A673 (cell line): ENCODE measurements around the gene CELSR1. TPM values are rescaled to one million over a fixed set of nuclear protein-coding genes. Genes with fewer than 3 reads are reported as not detected.

Source experiments
- BruUV-seq: library from RNA; stranded (reverse); fragments of 400-500 nt; replicated peaks from 2 replicates; lab custom pipeline; 2021; lab: Mats Ljungman, UMichigan
- CTCF ChIA-PET: fragments of 300-600 bp; sonication (Branson Sonifier 250); formaldehyde crosslinking; loops from one replicate; lab custom pipeline; 2022; ENCODE audit warnings: antibody characterized with exemption; lab: Charles Lee
- POLR2A ChIA-PET: fragments of 300-600 bp; sonication (Branson Sonifier 250); formaldehyde crosslinking; loops from one replicate; lab custom pipeline; 2022; ENCODE audit warnings: antibody characterized with exemption; ENCODE audit not compliant: low non-redundant PET; lab: Charles Lee
- DNase-seq: peaks from one replicate; pipeline ENCODE4 v3.0.0-alpha.2; 2015; ENCODE audit warnings: low spot score
- H3K27ac ChIP-seq: fragments of 200-600 bp; sonication (generic); 2 replicates; pipeline ENCODE4 v1.5.1; 2016; ENCODE audit warnings: mixed run types, low read depth, mild to moderate bottlenecking, mixed read lengths, antibody characterized with exemption, low read length; ENCODE audit not compliant: poor library complexity, severe bottlenecking
- H3K27me3 ChIP-seq: fragments of 200-600 bp; sonication (generic); replicated peaks from 2 replicates; pipeline ENCODE4 v1.6.1; 2017; ENCODE audit warnings: mixed run types, low read depth, mild to moderate bottlenecking, mixed read lengths, antibody characterized with exemption, low read length; ENCODE audit not compliant: insufficient read depth, poor library complexity
- H3K36me3 ChIP-seq: fragments of 200-600 bp; sonication (generic); 2 replicates; pipeline ENCODE4 v1.6.1; 2016; ENCODE audit warnings: mixed run types, mild to moderate bottlenecking, mixed read lengths, antibody characterized with exemption, low read length; ENCODE audit not compliant: insufficient read depth, poor library complexity, severe bottlenecking
- H3K4me1 ChIP-seq: fragments of 200-600 bp; sonication (generic); 2 replicates; pipeline ENCODE4 v1.6.1; 2017; ENCODE audit warnings: mixed run types, mild to moderate bottlenecking, mixed read lengths, antibody characterized with exemption, low read length; ENCODE audit not compliant: insufficient read depth, poor library complexity, severe bottlenecking
- H3K4me3 ChIP-seq: fragments of 200-600 bp; sonication (generic); 2 replicates; pipeline ENCODE4 v1.5.1; 2016; ENCODE audit warnings: low read depth, mixed run types, mild to moderate bottlenecking, mixed read lengths, low read length; ENCODE audit not compliant: poor library complexity, severe bottlenecking
- H3K9me3 ChIP-seq: fragments of 200-600 bp; sonication (generic); 2 replicates; pipeline ENCODE4 v1.6.1; 2016; ENCODE audit warnings: mixed run types, low read depth, mild to moderate bottlenecking, mixed read lengths, antibody characterized with exemption, low read length; ENCODE audit not compliant: poor library complexity, severe bottlenecking
- EZH2 ChIP-seq: fragments of 200-600 bp; sonication (generic); IDR thresholded peaks from 2 replicates; pipeline ENCODE4 v1.6.1; 2017; ENCODE audit warnings: borderline replicate concordance, low read depth, mild to moderate bottlenecking, mixed read lengths, antibody characterized with exemption, low read length; ENCODE audit not compliant: poor library complexity, severe bottlenecking
- intact Hi-C: fragments of 100-400 bp; cut with micrococcal nuclease; formaldehyde crosslinking; loops from one replicate; pipeline ENCODE4 v1.10.0; 2022; ENCODE audit not compliant: unreplicated experiment
- total RNA-seq: library from RNA; stranded (reverse); gene quantifications from 2 replicates; pipeline ENCODE4 v1.2.3, GENCODE V29; 2021
- TF ChIP-seq, protein P1 (sequence below): fragments of 300-800, 200-600 bp; sonication (generic); conservative IDR thresholded peaks from 2 replicates; pipeline ENCODE4 v1.5.1; 2017; ENCODE audit warnings: low read depth, mild to moderate bottlenecking, antibody characterized with exemption, low read length, moderate library complexity, mixed read lengths

CELSR1 gene
- total RNA-seq, 1 experiment from 2014 or later = 2.3 TPM

DNA sequence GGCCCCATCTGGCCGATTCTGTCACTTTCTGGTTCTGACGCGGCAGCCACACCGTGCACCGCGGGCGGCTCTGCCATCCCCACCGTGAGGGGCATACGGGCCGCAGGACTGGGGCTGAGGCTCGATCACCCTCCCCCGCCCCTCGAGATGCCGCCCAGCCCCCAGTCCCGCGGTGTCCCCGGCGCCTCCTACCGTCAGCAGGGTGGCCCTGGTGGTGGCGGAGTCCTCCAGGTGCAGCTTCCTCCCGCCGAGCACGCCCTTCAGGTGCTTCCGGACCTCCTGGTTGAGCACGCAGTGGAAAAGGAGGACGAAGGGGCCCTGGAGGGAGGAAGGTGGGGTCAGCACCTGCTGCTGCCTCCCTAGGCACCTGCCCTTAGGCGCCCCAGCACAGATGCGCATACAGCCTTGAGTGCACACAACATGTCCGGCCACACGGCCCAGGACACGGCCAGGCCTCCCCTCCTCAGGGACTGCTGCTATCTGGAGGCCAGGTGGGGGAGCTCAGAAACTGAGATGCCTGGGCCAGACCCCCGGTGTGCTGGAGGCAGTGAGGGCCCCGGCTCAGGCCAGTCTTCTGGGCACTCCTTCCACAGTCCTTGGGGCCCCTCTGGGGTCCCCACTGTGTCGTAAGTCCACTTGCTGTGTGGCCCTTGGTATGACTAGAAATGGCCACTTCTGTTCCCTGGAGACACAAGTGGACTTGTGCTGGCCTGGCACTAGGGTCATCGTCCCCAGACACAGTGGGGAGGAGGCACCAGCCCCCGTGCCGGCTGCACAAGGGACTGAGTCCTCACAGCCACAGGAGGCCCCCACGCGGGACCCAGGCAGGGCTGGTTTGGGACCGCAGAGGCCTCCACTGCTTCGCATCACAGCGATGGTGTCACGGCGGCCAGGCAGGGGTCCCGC is 170.4 kb downstream of the CELSR1 start:
- Histone ChIP-seq H3K9me3 (no peaks in the 10 kb centered on the region), H3K36me3 (no peaks in the 10 kb centered on the region), H3K4me1 (no peaks in the 10 kb centered on the region), H3K4me3 (no peak overlapping the region), H3K27me3 (no peaks in the 10 kb centered on the region), H3K27ac (no peak overlapping the region)
- TF ChIP-seq EZH2 = no peak
- TF ChIP-seq, protein P1, sequence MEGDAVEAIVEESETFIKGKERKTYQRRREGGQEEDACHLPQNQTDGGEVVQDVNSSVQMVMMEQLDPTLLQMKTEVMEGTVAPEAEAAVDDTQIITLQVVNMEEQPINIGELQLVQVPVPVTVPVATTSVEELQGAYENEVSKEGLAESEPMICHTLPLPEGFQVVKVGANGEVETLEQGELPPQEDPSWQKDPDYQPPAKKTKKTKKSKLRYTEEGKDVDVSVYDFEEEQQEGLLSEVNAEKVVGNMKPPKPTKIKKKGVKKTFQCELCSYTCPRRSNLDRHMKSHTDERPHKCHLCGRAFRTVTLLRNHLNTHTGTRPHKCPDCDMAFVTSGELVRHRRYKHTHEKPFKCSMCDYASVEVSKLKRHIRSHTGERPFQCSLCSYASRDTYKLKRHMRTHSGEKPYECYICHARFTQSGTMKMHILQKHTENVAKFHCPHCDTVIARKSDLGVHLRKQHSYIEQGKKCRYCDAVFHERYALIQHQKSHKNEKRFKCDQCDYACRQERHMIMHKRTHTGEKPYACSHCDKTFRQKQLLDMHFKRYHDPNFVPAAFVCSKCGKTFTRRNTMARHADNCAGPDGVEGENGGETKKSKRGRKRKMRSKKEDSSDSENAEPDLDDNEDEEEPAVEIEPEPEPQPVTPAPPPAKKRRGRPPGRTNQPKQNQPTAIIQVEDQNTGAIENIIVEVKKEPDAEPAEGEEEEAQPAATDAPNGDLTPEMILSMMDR = no peak
- intact Hi-C loops = loop anchor here (1.0 kb wide), 1 partner anchor 175 kb away; no protein-coding TSS in a partner anchor
- no TSS peak for BruUV-seq
- POLR2A ChIA-PET = interaction anchor here (0.6 kb wide), 1 partner anchor 36 kb away, joined by 3 read pairs; no protein-coding TSS in a partner anchor
- CTCF ChIA-PET = interaction anchor here (0.6 to 1.5 kb wide), 7 partner anchors 11 to 360 kb away, joined by 3 to 19 read pairs (median 4); no protein-coding TSS in a partner anchor
- no peak for DNase-seq

DNA sequence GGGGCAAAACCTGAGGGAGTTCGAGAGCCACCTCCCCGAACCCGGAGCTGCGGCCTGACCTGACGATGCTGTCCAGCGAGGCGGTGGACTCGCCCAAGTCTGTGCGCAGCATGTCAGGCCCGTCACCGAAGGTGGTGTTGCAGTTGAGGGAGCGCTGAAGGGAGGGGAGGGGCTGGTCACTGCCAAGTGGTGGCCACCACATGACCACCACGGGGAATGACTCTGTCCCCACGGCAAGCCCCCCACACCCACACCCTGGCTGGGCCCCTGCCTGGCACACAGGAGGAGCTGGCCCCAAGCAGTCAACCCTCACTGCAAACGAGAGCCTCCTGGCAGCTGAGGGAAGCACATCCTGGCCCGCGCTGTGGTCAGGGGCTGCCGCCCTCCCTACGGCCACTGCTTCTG is 171.1 kb downstream of the CELSR1 start:
- CTCF ChIA-PET = interaction anchor here (0.6 kb wide), 1 partner anchor 144 kb away, joined by 3 read pairs; no protein-coding TSS in a partner anchor

DNA sequence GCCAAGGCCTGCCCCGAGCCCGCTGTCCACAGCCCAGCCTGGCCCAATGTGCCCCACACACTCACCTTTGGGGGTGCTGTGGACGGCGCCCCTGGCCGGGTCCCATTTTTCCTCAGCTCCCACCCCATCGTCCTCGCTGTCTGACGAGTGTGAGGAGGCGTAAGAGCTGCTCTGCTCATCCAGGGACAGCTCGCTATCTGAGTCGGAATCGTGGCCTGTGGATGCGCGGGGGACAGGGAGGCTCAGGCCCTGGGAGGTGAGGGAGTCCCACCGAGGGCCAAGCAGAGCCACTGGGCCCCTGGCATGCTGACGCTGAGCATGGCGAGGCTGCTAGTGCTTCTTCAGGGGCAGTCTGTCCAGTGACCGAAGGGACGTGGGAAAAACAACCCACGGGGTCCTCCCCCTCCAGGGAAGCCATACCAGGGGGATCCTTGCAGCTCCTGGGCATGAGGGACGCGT is 172.2 kb downstream of the CELSR1 start:
- H3K9me3 ChIP-seq = no peaks in the 10 kb centered on the region
- DNase-seq = no peak
- intact Hi-C loops = no loop called here
- no peak overlapping the region for H3K27ac ChIP-seq
- POLR2A ChIA-PET = no interaction called here
- CTCF ChIA-PET = interaction anchor here (0.6 kb wide), 1 partner anchor 193 kb away, joined by 10 read pairs; no protein-coding TSS in a partner anchor
- TF ChIP-seq, protein P1 = no peak
- TF ChIP-seq EZH2 = no peak
- BruUV-seq = no TSS peak
- no peaks in the 10 kb centered on the region for H3K36me3 ChIP-seq
- no peak overlapping the region for H3K4me3 ChIP-seq
- H3K4me1 ChIP-seq = no peaks in the 10 kb centered on the region
- H3K27me3 ChIP-seq = no peaks in the 10 kb centered on the region

More for the DNA sequence above, 171.1 kb downstream of the CELSR1 start:
- Histone ChIP-seq H3K4me1 (no peaks in the 10 kb centered on the region), H3K4me3 (no peak overlapping the region), H3K27me3 (no peaks in the 10 kb centered on the region), H3K36me3 (no peaks in the 10 kb centered on the region), H3K9me3 (no peaks in the 10 kb centered on the region), H3K27ac (no peak overlapping the region)
- intact Hi-C loops = no loop called here
- no peak for DNase-seq
- POLR2A ChIA-PET = no interaction called here
- no peak for TF ChIP-seq EZH2
- BruUV-seq = no TSS peak
